ENCODE data around the gene ZFYVE9. TPM values are rescaled to one million over a fixed set of nuclear protein-coding genes. Genes with fewer than 3 reads are reported as not detected.

Gene ZFYVE9
- total and polyA plus RNA-seq, 2 of the 13 experiments (the other 11 are each of a cell fraction or from before 2014, with no cell fraction given): 9.2 to 19.8 TPM

DNA sequence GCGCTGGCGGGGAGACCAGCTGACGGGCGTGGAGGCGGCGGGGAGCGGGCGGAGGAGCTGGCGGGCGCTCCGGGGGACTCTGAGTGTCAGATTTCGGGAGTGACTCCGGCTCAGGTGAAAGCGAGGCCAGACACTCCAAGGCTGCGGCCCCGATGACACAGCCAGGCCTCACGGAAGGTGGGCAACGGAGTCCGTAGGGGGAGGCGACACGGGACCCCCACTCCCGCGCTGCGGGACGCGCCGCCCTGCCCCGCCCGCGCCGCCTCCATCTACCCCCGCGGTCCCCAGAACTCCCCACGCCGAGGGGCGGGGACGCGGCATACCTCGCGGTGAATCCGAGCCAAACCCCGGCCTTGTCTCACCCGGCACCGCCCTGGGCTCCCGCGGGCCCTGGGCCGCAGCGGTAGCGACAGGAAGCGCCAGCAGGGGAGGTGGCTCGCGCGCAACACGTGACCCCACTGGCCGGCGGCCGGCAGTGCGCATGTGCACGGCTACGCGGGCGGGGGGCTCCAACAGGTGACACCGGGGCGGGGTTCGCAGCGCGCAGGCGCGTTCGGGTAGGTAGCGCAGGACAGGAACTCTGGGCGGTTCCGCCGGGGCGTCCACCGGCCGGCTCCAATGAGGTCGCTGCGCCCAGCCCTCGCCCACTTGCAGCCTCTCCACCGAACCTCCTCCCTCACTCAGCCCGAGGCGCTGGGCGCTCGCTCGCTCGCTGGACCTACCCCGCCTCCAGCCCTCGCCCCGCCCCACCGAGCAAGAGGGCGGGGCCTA is 224.0 kb downstream of the ZFYVE9 start, which contains the start of gene CC2D1B (continued):
- TF ChIP-seq NONO (IDR thresholded peaks at IDR 0.05): no peak
- peak; percentile 61 for TF ChIP-seq NONO (CRISPR knock-in tag; conservative IDR thresholded peaks at IDR 0.05)
- TF ChIP-seq GZF1 (CRISPR knock-in tag; IDR thresholded peaks at IDR 0.05): no peak
- TF ChIP-seq CBFB (CRISPR knock-in tag; IDR thresholded peaks at IDR 0.05): no peak
- TF ChIP-seq ZNF737 (CRISPR knock-in tag; IDR thresholded peaks at IDR 0.05; ENCODE audit: borderline replicate concordance): no peak
- peak; percentile 42; the same call in 1 of the 2 replicates for TF ChIP-seq ZZZ3 (CRISPR knock-in tag; IDR thresholded peaks at IDR 0.05; ENCODE audit: borderline replicate concordance)
- TF ChIP-seq, protein P1, sequence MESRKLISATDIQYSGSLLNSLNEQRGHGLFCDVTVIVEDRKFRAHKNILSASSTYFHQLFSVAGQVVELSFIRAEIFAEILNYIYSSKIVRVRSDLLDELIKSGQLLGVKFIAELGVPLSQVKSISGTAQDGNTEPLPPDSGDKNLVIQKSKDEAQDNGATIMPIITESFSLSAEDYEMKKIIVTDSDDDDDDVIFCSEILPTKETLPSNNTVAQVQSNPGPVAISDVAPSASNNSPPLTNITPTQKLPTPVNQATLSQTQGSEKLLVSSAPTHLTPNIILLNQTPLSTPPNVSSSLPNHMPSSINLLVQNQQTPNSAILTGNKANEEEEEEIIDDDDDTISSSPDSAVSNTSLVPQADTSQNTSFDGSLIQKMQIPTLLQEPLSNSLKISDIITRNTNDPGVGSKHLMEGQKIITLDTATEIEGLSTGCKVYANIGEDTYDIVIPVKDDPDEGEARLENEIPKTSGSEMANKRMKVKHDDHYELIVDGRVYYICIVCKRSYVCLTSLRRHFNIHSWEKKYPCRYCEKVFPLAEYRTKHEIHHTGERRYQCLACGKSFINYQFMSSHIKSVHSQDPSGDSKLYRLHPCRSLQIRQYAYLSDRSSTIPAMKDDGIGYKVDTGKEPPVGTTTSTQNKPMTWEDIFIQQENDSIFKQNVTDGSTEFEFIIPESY (CRISPR knock-in tag; IDR thresholded peaks at IDR 0.05): no peak
- no peak for TF ChIP-seq CENPT (CRISPR knock-in tag; IDR thresholded peaks at IDR 0.05; ENCODE audit: low read depth)
- TF ChIP-seq HMG20A (CRISPR knock-in tag; IDR thresholded peaks at IDR 0.05; ENCODE audit: borderline replicate concordance): no peak
- no peak for TF ChIP-seq ELF4 (CRISPR knock-in tag; IDR thresholded peaks at IDR 0.05; ENCODE audit: borderline replicate concordance)
- TF ChIP-seq SP4 (CRISPR knock-in tag; IDR thresholded peaks at IDR 0.05): peak; percentile 95
- TF ChIP-seq ISX (CRISPR knock-in tag; conservative IDR thresholded peaks at IDR 0.05): no peak; the same call in 1 of the 2 replicates
- TF ChIP-seq PAWR (CRISPR knock-in tag; IDR thresholded peaks at IDR 0.05; ENCODE audit: borderline replicate concordance): no peak
- TF ChIP-seq NFE2 (CRISPR knock-in tag; IDR thresholded peaks at IDR 0.05): no peak
- no peak for TF ChIP-seq ZNF101 (CRISPR knock-in tag; IDR thresholded peaks at IDR 0.05; ENCODE audit: borderline replicate concordance, low read depth)
- TF ChIP-seq, protein P2, sequence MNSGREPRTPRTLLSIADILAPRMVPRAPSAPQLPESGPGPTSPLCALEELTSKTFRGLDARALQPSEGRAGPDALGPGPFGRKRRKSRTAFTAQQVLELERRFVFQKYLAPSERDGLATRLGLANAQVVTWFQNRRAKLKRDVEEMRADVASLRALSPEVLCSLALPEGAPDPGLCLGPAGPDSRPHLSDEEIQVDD (CRISPR knock-in tag; IDR thresholded peaks at IDR 0.05; ENCODE audit: borderline replicate concordance): no peak
- 0 out of 2 replicates have a peak, but pooled peaks have one; percentile 56 for TF ChIP-seq ZNF263 (CRISPR knock-in tag; IDR thresholded peaks at IDR 0.05)
- peak; percentile 87 for TF ChIP-seq HOXA5 (CRISPR knock-in tag; IDR thresholded peaks at IDR 0.05)
- TF ChIP-seq ZNF143 (CRISPR knock-in tag; IDR thresholded peaks at IDR 0.05): no peak
- TF ChIP-seq ZNF160 (CRISPR knock-in tag; IDR thresholded peaks at IDR 0.05): no peak; the same call in 1 of the 2 replicates
- TF ChIP-seq, protein P3, sequence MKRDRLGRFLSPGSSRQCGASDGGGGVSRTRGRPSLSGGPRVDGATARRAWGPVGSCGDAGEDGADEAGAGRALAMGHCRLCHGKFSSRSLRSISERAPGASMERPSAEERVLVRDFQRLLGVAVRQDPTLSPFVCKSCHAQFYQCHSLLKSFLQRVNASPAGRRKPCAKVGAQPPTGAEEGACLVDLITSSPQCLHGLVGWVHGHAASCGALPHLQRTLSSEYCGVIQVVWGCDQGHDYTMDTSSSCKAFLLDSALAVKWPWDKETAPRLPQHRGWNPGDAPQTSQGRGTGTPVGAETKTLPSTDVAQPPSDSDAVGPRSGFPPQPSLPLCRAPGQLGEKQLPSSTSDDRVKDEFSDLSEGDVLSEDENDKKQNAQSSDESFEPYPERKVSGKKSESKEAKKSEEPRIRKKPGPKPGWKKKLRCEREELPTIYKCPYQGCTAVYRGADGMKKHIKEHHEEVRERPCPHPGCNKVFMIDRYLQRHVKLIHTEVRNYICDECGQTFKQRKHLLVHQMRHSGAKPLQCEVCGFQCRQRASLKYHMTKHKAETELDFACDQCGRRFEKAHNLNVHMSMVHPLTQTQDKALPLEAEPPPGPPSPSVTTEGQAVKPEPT (CRISPR knock-in tag; IDR thresholded peaks at IDR 0.05; ENCODE audit: low read depth): no peak
- TF ChIP-seq ZNF761 (CRISPR knock-in tag; conservative IDR thresholded peaks at IDR 0.05): no peak
- TF ChIP-seq, protein P4, sequence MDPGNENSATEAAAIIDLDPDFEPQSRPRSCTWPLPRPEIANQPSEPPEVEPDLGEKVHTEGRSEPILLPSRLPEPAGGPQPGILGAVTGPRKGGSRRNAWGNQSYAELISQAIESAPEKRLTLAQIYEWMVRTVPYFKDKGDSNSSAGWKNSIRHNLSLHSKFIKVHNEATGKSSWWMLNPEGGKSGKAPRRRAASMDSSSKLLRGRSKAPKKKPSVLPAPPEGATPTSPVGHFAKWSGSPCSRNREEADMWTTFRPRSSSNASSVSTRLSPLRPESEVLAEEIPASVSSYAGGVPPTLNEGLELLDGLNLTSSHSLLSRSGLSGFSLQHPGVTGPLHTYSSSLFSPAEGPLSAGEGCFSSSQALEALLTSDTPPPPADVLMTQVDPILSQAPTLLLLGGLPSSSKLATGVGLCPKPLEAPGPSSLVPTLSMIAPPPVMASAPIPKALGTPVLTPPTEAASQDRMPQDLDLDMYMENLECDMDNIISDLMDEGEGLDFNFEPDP (CRISPR knock-in tag; conservative IDR thresholded peaks at IDR 0.05): no peak
- TF ChIP-seq MYNN (CRISPR knock-in tag; IDR thresholded peaks at IDR 0.05; ENCODE audit: low read depth): no peak

Measured in HepG2 (cell line).